Stimulated activated CD4-positive, alpha-beta T cell treated with anti-CD3 and anti-CD28 coated beads, Interleukin-1b, Interleukin-23, amount 100 ng/mL, for 4 hours (primary cell): ENCODE results near the gene PLXNB1.

Experiments
- DNase-seq, 2 donors: peaks; one replicate each; pipeline ENCODE4 v3.0.0-alpha.2; 2020; ENCODE audit warnings: low read depth in 2 of 2

Gene PLXNB1

DNA sequence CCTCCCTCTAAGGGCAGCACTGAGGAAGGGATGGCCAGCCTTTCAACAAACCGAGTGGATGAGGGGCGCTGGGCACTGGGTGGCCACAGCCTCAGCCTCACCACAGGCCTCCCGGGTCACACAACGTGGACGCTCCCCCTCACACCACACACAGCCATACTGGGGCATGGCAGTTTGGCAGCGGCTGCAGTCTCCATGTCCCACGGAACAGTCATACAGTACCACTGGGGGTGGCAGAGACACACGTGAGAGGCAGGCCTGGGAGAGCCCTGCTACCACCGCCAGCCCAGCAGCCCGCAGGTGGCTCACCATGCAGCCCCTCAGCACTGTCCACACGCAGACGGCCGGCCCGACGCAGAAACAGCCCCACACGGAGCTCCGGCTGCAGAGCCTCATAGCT is 11.7 kb downstream of the PLXNB1 start:
- no peak for DNase-seq

DNA sequence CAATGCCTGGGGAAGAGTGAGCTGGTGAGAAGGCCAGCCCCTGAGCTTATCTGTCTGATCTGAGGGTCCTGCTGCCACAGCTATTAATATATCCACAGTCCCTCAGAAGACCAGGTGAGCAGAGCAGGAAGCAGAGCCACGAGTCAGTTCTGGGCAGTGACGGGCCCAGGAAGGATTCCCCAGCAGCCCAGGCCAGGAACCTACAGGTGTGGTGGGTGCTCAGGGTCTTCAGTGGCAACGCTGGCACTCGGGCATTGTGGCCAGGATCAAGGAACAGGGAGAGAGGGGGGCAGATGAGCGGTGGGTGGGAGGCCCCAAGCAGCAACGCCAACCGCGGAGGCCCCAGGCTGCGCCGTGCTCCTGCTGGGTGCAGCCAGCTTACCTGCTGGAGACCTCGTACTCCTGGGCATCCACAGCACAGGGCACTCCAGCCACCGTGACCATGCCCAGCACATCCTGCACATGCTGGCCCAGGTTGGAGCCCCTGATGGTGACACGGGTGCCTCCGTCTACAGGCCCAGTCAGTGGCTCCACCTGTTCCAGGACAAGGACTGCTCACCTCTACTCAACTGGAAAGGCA is 12.3 kb downstream of the PLXNB1 start:
- no peak for DNase-seq

DNA sequence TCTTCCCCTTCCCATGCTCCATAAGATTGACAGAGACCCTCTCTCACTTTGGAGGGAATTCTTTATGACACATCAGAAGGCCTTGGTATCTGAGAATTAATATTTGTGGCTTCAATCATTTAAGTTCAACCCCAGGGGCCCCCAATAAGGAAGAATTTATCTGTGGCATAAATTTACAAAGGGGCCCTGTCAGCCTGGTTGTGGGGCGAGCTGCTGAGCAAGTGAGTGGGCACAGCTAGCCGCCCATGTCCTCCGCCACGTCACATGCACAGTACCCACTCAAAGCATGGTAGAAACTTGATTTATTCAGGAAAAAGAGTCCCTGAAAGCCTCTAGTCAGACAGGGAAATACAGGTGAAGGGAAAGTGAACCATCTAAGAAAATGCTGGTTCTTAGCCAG is 13.3 kb downstream of the PLXNB1 start:
- DNase-seq = no peak

DNA sequence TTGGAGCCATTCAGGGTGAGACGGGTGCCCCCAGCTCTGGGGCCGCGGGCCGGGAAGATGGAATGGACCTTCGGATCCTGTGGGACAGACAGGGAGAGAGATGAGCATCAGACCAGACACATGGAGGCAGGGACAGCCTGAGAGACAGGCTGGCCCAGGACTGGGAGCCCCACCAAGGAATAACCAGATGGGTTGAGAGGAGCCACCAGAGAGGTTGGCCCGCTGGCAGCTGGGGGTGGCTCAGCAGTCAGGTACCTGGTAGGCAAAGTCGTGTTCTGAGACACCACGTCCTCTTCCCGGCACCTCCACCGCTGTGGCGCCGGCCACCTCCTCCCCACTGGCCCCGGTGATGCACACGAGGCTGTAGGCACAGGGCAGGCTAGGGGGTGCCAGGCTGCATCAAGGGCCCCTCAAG is 13.8 kb downstream of the PLXNB1 start:
- no peak for DNase-seq

DNA sequence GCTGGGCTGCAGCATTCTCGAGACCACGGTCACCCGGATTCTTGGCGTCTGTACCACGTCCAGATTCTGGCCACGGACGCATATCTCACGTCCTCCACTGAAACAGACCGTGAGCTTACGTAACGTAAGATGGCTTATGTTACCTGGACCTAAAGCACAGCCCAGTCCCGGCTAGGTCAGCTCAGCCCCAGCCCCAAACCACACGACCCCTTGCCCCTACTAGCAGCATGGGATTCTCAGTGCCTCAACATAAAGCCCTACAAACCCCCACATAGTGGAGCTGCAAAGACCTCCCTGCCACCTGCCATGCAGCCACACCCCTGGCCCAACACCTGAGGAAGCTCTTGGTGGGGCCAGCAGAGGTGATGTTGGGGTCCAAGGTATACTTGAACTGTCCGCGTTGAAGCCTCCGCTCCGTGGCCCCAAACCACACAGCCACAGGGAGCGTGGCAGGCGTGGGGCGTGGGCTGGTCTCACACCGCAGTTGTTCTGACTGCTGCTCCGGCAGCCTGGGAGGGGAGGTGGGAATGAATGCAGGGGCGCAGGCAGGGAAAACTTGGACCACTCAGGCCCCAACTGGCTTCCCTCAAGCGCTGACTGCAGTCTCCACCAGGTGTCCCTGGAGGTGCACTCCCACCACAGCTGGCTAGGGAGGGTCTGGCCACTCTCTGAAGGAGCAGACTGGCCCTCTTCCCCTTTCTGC is 14.5 kb downstream of the PLXNB1 start:
- no peak for DNase-seq

DNA sequence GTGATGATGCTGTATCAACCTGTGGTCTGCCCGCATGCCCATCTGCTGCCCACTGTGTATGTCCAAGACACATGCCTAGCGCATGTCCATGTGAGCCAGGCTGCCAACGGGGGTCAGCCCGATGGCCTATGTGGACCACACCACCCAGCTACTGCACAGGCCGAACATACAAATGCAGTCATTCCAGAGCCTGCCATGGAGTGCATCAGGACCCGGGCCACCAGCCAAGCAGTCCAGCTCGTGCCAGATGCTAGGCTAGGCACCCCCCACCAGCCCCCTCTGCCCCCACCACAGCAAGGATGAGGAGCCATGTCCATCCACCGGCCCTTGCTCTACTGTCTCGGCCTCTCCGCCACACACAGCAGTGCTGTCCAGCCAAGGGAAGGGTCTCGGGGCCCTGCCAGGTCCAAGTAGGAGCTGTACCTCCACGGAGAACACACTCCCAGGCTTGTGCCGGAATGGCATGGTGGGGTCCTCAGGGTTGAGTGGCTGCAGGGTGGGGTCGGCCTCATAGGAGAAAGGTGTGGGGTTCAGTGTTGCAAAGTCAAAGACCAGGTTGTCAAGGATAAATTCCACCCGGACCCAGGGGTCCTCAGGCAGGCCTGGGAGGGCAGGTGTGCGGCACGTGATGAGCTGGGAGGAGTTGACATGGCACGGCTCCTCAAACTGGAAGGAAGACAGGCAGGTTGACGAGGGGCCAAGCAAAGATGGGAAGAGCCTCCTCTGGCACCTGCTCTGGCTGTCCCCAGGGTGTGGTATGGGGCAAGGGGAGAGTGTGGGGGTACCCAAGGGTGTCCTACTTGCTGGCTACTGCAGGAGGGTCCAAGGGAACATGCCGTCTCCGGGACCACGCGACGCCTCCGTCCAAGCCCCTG is 15.3 kb downstream of the PLXNB1 start:
- no peak for DNase-seq

DNA sequence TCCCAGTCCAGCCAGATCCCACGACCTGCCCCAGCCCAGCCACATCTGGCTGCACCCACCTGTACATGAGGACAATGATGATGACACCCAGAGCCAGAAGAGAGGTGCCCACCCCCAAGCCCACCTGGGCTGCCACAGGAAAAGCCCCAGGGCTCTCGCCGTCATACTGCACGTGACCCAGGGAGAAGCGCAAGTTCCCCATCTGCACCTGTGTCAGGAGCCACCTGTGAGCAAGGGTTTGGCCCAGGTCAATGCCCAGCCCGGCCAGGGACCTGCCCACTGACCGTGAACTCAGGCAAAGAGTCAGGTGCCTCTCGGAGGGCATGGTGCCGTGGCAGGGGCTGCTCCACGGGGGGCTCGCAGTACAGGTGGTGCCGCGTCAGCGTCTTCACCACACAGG is 16.3 kb downstream of the PLXNB1 start:
- DNase-seq = no peak

DNA sequence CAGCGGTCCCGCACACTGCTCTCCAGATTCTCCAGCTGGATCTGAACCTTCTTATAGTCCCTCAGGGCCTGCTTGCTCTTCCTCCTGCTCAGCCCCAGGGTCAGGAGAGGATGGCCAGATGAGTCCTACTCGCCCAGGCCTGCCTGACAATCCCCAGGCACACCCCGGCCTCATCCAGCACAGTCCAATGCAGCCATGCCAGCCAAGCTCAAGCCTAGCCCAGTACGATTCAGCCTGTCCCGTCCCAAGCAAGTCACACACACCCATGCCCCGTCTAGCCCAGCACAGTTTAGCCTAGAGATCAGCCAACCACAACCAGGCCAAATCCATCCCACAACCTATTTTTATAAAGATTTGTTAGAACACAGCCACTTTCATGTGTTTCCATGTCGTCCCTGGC is 16.8 kb downstream of the PLXNB1 start:
- DNase-seq = no peak

DNA sequence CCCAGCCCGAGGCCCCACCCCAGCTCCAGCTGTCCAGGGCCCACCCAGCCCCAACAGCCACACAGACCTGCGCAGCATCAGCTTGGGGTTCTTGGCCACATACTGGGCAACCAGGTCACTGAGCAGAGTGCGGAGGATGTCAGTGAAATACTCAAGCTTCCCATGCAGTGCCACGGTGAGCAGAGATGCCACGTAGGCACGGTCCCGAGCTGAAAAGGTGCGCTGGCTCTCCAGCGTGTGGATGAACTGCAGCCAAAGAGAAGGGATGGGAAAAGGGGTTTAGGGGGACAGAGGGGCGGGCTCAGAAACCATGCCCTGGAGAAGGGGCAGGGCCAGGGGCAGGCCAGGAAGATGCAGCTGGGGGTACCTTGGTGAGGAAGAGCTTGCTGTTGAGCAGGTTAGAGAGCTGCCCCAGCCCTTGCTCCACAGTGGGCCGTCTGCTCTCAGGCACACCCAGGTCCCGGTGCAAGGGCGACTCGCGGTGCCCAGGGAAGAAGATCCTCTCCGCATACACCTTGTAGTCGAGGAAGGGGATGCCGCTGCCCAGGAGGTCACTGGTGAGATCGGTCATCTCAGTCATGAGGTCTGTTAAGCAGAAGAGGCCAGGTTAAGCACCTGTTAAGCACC is 17.4 kb downstream of the PLXNB1 start:
- DNase-seq = no peak

DNA sequence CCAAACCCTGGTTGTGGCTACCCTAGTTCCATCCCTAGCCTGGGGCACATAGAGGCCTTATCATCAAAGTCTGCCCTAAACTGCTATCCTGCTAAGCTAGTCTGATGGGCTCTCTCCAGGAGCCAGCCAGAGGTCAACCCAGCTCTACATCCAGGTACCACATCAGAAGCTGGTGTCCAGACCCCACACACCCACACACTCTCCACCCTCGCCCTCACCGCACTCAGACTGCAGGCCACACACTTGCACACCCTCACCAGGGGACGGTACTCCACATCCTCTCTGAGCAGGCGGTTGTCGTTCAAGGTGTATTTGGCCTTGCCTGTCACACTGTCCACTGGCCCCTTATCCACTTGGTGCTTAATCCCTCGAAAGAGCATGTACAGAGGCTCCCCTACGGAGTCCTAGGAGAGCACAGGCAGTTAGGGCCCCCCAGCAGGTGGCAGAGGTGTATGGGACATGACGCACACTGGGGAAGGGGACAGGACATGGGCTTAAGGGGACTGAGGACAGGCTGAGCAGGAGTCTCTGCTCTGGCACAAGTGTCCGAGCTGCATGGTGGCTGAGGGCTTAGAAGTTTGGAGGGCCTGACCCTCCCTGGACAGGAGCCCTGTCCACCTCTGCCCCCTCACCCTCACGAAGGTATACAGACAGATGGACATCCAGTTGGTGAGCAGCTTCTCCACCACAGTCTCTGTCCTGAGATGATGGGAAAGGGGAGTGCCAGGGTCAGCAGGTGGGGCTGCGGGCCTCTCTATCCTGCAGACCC is 18.1 kb downstream of the PLXNB1 start:
- DNase-seq = no peak

DNA sequence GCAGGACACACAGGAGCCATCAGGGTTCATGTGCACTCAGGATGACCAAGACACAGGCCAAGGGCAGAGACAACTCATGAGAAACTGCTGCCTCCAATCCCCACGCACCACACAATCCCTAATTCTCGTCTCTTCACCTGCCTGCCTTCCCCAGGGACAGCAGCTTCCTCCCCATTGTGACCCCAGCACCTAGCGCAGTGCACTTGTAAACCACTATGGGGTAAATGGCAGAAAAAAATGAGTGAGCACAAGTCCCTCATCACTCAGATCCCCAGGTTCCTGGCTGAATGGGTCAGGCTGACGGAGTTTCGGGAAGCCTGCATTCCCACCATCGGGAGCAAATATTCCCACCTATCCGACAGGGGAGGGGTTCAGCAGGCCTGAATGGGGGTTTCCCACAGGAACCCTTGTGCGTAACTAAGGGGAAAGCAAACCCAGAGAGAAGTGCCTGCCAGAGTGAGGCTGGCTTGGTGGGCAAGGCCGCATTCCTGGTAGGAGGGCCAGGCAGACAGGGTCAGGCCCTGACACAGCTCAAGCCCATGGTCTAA is 18.8 kb downstream of the PLXNB1 start:
- no peak for DNase-seq

DNA sequence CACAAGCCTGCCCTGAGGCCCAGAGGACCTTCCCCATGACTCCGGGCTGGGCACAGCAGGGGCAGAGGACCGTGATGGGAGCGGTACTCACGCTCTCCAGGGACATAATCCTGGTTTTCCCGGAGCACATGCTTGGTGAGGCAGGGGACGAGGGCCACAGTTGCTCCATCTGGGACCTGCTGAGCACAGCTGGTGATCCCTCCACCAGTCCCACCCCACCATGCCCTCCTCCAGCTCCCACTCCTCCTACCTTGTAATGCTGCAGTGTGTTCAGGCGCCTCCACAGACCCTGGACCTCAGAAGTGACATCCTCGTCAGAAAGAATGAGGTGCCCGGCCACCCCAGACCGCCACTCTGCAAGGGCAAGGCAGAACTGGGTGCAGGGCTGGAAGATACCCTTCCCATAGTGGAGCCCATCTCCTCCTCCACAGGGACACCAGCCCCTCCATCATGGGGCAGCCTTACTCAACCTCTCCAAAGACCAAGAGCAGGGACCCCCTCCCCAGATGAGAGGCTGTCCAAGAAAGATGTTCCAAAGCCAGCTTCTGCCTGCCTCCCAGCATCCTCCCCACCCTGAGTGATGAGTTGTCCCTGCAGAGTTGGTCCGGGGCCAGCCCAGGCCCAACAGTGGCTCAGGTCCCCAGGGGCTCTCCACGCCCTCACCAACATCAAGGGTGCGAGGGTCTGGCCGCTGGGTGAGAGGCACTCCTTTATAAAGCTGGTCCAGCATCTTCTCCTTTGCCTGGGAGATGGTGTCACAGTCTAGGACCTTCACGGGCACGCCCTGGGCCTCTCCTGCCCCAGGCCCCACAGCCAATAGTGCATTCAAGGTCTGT is 19.5 kb downstream of the PLXNB1 start:
- no peak for DNase-seq

DNA sequence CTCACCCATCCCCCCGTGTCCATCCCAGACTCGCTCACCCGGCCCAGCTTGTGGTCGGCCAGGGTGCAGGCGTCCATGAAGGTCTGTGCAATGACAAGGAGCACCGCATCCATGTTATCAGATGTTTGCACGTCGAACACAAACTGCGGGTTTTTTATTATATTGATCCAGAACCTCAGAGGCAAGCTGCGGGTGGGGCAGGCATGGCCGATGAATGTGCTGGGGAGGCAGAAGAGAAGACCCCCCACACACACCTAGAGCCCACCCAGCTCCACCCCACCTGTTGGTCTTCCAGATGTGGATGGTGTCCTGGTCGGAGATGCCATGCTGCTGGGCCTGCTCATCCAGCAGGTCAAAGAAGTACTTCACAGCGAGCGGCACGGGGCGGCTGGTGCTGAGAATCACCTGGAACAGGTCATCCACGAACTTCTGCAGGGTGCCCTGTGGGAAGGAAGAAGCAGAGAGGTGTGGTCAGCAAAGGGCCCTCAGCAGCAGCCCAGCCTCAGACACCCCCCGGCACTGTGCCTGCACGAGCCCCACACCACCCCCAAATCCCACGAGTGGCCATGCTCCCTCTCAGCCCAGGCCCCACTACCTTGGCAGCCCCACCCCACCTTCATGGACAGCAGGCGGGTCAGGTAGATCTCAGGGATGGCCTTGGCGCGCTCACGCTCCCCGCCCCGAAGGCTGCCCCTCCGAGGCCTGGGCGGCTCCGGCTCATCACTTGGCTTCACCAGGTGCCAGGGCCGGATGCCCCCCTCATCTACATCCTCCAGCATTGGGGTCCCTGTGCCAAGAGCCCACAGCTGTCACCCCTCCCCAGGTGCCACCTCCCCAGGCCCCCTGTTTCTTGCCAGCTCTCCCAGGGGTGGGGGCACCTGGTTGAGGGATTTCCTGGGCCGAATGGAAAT is 20.3 kb downstream of the PLXNB1 start:
- DNase-seq = no peak

DNA sequence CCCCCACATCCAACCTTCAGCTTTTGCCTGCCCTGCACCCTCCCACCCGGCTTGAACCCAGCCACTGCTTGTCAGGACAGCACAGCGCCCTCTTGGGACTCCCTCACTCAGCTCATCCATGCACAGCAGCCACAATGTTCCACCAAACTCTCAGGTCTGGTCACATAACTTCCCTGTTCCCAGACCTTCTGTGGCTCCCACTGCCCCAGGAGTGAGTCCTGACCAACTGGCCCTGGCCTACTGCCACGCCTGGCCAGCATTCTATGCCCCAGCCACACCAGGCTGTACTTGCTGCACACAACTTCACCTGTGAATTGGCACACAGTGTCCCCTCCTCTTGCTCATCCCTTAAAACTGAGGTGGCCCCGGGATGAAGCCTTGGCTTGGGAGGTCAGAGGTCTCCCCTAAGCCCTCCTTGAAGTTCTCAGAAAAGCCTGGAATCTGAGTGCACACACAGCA is 21.0 kb downstream of the PLXNB1 start:
- no peak for DNase-seq

DNA sequence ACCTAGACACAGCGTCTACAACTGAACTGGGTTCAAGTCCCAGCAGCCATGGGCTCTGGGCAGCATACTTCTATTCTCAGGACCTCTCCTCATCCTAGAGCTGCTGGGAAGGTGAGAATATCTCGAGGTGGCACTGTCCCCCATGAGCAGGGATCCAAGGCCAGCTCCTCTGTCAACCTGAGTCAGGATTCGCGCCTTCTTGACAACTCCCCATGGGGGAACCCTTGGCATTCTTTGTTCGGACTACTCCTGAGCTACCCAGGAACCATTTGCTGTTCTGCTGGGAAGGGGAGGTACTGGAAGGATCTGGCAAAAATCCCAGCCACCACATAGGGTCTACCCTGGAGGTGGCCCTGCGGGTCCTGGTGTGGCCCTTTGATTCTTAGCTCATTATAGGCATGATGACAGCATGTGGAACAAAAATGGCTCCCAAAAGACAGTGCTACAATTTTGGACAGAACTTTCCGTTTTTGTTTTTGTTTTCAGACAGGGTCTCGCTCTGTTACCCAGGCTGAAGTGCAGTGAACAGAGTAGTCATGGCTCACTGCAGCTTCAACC is 22.3 kb downstream of the PLXNB1 start:
- DNase-seq = no peak

DNA sequence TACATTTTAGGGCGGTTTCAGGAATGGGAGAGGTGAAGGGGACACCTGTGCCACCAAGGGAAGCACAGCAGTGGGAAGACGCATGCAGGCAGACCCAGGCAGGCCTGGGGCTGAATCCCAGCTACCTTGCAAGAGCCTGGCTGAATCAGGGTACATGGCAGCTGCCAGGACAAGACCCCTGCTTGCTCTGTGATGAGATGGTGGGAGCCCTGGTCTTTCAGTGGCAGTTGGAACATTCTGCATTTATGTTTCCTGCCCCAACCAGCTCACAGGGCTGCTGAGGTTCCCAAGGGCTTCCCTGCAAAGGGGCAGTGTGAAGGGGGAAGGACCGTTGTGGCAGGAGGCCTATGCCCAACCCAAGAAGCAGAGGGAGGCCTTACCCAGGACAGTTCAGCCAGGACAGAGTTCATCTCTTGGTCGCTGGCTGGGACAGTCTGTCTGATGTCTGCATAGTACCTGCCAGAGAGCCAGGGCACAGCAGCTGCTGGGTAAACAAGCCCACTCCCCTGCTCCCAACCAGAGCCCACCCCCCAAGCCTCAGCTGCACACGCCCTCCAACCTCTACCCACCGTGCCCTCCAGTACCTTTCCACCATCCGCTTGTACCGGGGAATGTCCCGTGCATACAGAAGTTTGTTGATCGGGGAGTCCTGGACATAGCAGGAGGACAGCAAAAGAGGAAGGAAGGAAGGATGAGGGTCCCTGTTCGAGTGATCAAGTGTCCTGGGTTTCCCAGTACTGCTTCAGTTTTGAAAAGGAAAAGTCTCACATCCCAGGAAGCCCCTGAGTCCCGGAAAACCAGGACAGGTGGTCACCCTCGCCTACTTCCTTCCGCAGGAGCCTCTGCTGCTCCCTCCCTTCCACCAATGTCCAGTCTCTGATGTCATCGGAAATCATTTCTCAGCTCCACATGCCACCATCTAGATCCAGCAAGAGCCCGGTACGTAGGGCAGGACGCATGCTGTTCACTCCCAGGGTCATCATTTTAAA is 23.1 kb downstream of the PLXNB1 start:
- no peak for DNase-seq

DNA sequence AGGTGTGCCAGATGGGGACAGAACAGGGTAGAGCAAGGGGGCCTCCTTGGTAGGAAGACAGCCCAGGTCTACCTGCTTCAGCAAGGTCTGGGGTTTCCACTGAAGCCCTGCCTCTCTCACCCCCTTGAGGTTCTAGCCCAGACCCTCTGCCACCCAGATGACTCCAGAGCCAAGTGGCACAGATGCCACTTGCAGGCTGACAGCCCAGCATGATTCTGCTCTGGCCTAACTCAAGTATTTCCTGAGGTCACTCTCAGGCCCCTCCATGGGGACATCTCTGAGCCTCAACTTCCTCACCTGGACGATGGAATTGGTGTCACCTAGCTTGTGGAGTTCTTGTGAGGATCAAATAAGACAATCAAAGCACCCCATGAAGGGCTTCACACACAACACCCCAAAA is 23.9 kb downstream of the PLXNB1 start:
- no peak for DNase-seq
